GM23248 (cell line): ENCODE measurements around the gene SUZ12.

Source experiments
- EZH2 ChIP-seq: fragments of 200-600 bp; sonication (generic); IDR thresholded peaks from 2 replicates; pipeline ENCODE4 v1.6.1; 2018; ENCODE audit warnings: antibody characterized with exemption, mild to moderate bottlenecking; ENCODE audit not compliant: insufficient read depth, poor library complexity, severe bottlenecking
- EZH2phosphoT487 ChIP-seq: fragments of 200-600 bp; sonication (generic); IDR thresholded peaks from 2 replicates; pipeline ENCODE4 v1.6.1; 2018; ENCODE audit warnings: antibody characterized with exemption, moderate library complexity, mild to moderate bottlenecking, low read depth; ENCODE audit not compliant: insufficient read depth

DNA sequence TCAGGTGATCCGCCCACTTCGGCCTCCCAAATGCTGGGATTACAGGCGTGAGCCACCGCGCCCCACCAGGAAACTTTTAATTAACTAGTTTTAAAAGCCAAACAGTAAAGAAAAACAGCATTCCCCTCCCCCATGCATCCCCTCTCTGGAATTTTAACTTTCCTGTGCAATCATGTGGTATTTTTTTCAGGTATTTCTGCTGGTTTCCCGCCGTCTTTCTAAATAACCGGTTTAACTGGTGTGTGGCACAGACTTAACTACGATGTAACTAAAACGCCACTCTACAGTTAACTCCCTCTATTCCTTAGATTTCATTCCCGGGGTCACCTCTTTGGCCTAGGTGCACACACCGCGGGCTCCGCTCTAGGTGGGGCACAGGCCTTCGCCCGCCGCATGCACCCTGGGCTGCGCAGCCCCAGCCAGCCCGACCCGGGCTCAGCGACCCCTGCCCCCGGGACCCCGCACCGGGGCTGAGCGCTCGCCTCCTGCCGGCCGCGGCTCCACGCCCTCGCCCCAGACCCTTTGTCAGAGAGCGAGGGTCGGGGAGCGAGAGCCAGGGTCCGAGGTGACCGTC is 20.2 kb upstream of the SUZ12 start:
- TF ChIP-seq EZH2 (no peak), EZH2phosphoT487 (no peak)
